GM18870 (cell line): ENCODE measurements around the gene TPSB2.
"Not testable (repeated sequence)": the region's sequence is repeated elsewhere in the genome, so short reads cannot be mapped to it uniquely, and the experiment has no call there.

ENCODE experiments used
- ATAC-seq: cut with Tn5 transposase; IDR thresholded peaks from one replicate; pipeline ENCODE4 v1.9.1; 2021; ENCODE audit warnings: moderate library complexity; ENCODE audit not compliant: unreplicated experiment

The TPSB2 gene

GRCh38 chr16:1185460-1186207, 44.4 kb downstream of the TPSB2 start:
- ATAC-seq = not testable (repeated sequence)

- no peak for ATAC-seq
These were observed 45.0 kb downstream of the TPSB2 start for GRCh38 chr16:1184980-1185379.

DNA sequence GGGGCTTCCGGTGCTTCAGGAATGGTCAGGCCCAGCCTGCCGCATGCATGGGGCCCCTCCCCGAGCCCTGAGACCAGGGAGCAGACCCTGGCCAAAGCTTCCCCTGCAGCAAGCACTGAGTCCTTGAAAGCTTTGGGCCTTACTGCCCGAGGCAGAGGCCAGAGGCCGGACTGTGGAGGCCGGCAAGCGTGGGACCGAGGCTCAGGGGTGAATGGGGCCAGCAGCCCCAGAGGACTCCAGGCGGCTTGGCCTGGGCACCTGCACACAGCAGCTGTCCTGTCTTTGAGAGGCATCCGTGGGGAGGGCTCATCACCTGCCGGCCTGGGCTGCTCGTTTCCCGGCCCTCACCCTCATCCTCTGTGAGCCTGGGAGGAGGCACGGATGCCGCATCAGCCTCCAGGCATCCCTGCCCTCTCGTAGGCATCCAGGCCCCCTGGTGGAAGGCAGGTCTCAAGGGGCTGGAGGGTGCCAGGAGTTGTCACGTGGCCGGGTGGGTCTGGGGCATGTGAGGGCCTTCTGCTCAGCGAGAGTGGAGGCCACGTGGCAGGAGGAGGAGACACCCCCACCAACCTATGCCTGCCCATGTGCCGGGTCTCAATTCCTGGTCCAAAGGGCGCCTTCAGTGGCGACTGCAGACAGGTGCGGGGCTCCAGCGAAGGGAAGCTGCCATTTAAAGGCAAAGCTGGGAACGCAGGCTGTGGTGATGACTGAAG, 45.7 kb downstream of the TPSB2 start:
- no peak for ATAC-seq

GRCh38 chr16:1182950-1183907, 46.8 kb downstream of the TPSB2 start:
- ATAC-seq = no peak

DNA sequence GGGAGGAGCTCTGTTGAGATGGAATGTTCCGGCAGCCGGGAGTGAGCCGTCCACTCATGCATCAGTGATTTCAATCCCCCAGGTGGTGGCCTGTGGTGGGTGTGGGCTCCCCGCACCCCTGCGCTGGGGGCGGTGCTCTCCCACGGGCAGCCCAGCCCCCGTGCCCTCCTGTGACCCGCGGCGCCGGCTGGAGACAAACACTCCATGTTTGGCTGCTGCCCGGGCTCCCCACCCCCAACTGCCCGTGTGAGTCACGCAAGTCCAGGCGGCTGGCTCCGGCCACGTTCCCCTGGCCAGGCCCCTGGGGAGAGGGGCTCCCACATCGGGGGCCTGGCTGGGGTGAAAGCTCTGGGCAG, 47.7 kb downstream of the TPSB2 start:
- no peak for ATAC-seq

DNA sequence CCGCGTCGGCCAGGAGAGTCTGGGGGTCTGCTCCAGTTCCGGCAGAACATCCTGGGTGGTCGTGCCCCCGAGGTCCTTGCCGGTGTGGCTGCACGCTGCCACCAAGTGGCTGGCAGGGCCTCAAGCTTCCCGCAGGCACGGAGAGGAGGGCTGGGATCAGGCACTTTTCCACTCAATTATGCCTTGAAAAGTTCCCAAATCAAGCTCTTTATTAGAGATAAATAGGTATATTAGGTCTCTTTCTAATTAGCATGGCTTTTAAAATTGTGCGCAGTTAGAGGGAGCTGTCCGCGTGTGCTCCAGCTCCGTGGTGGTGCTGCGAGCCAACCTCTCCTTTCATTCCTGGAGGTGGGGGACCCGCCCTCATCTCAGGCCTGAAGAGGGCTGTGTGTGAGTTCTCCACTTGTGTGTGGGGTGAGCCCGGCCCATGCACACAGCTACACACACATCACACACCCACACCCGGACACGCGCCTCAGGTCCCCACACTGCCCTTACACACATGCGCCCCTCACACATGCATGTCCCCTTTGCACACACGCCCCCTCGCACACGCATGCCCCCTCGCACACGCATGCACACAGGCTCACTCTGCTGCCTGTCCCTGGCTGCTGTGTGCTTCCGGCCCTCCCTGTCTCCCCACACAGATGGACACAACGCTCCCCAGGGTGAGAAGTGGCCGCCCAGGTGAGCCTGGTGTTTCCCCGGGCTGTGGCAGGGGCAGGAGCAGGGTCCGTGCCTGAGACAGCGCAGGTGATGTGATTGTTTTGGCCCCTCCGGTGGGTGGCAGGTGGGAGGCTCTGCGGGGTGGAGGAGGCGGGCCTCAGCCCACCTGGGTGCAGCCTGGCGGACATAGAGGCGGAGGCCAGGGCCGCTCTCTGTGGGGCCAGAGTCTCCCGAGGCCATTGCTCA, 48.3 kb downstream of the TPSB2 start:
- ATAC-seq = no peak

DNA sequence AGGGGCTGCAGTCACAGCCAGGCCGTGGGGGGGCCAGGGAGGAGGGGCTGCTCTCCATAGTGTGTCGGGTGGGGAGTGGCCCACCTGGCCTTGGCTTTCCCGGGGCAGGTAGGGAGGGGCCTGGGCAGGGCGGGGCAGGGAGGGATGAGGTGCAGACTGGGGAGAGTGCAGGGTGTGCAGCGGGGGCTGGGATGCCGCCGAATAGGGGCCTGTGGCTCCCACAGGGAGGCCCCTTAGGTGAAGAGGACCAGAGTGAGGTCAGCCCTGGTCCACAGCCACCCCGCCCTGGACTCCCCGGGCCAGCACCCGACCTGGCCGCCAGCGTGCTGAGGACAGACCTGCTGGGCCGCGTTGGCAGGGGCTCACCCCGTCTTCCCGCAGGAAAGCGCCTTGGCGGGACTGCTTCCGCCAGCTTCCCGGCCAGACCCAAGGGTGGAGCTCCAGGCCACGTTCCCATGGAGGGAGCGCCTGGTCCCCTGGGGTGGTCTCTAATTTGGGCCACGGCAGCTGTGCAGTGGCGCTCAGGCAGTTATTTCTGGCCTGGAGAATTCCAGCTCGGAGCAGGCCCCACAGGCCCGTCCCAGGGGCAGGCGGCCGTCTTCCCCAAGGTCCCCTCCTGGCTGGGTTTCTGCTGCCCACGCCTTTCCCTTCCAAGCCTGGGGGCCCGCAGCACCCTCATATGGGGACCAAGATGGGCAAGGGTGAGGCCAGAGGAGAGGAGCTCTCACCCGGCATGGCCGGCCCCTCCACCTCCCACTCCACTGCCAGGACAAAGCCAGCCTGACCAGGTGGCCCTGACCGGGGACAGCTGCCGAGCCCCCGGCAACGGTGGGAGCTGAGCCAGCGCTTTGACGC, 49.2 kb downstream of the TPSB2 start:
- ATAC-seq = no peak
